Subcutaneous adipose tissue (tissue), 4 donors: Measurements from ENCODE around the gene IL10RA. TPM values are rescaled to one million over a fixed set of nuclear protein-coding genes. Genes with fewer than 3 reads are reported as not detected.

ENCODE experiments used
- CTCF ChIP-seq: fragments of 450-650 bp; IDR thresholded peaks from one replicate; pipeline ENCODE4 v1.5.1; 2016; ENCODE audit warnings: low read depth, mild to moderate bottlenecking, control low read depth, antibody characterized with exemption, moderate library complexity
- total RNA-seq, 4 donors: library from RNA; depleted of rRNA; stranded (reverse); fragments of >200 nt; gene quantifications; one replicate each; pipeline ENCODE4 v1.1.0, GENCODE V29; 2016

Gene IL10RA
- total RNA-seq, 4 donors from 2014 or later: 31.3 to 101 (median 48.6) TPM

DNA sequence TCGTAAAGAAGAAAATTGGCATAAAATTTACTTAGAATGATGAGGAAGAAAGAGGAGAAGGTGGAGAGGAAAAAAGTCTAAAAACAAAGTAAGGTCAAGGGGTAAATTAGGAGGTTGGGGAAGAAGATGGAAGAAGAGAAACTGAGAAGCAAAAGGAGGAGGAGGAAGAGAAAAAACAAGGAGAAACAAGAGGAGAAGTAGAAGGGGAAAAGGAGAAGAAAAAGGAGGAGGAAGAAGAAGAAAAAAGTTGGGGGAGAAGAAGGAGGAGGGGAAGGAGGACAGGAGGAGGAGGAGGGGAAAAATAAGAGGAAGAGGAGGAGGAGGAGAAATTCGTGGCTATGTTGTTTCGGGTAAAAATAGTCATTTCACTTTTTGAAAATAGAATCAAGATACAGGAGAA is 42.4 kb downstream of the IL10RA start:
- no peak for TF ChIP-seq CTCF

DNA sequence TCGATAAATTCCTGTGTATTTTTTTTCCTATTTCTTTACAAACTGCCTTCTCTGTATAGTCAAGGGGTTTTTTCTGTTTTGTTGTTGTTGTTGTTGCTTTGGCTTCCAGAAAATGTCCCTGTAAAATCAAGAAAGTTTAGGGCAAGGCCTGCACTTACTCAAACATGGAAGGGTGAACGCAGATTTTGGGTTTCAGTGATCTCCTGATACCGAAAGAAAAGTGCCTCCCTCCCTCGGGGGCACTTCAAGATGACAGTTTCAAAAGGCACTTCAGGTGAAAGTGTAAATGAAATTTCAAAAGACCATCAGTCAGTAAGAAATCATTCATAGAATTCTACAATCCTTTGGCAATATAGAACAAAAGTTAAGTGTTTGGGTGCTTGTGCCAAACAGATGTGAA is 47.2 kb downstream of the IL10RA start:
- TF ChIP-seq CTCF: no peak

- no peak for TF ChIP-seq CTCF
These were observed 55.9 kb downstream of the IL10RA start for GRCh38 chr11:118042141-118042540.

GRCh38 chr11:118042796-118043195 is 56.6 kb downstream of the IL10RA start:
- TF ChIP-seq CTCF: no peak

DNA sequence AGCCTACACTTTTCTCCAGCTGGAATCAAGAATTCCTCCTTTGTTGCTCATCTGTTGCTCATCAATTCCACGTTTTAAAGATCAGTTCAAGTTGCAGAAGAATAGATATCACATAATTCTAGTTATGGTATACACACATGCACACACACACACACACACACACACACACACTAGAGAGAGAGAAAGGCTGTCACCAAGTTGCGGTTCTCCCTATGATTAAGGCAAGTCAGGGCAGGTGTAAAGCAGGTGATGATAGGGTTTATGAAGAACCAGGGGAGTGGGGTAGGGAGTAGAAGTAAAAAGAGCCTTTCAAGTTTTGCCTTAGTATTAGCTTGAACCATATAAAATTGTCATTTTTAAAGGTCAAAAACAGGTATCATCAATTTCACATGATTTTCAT is 59.0 kb downstream of the IL10RA start:
- TF ChIP-seq CTCF: no peak

GRCh38 chr11:118046051-118046963 is 60.1 kb downstream of the IL10RA start:
- no peak for TF ChIP-seq CTCF

DNA sequence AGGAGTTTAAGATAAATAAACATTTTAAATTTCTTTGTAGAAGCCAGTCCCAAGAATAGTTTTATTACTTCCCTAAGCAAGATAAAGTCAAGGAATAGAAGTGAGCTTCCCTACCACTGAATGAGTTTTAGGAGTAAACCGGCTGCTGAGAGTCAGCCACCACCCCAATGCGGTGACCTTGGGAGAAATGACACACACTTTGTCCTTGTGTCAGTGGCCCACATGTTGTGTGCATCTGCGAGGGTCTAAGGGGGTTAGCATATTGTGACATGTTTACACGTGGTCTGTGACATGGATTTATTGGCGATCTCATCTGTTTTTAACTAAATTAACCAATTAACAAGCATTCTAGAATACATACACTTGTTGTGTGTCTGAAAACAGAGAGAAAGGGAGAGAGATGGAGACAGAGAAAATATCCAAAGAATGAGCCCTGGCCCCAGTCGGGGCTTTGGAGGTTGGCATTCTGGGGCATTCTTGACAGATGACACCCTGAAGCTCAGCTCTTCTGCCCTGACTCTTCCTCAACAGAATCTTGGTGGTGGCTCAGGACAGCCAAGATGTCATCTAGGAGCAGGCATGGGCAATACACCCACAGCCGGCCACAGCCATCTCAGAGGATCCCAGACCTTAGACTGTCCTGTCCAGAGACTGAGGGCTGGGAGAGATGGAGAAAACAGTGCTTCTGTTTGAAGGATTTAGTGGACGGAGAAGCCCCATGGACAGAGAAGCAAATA is 60.9 kb downstream of the IL10RA start:
- no peak for TF ChIP-seq CTCF
